ENCODE data around the gene PPM1K.

PPM1K gene

GRCh38 chr4:88217169-88217568 lies 67.2 kb downstream of the PPM1K start:
- DNase-seq (ENCODE audit: low read depth in 2 of 2), result no peak

- no peak for DNase-seq (ENCODE audit: low read depth in 2 of 2)
These were observed 68.0 kb downstream of the PPM1K start for GRCh38 chr4:88216395-88216794.

- no peak for DNase-seq (ENCODE audit: low read depth in 2 of 2)
These were observed 69.0 kb downstream of the PPM1K start for GRCh38 chr4:88215351-88215750.

- no peak for DNase-seq (ENCODE audit: low read depth in 2 of 2)
These were observed 72.2 kb downstream of the PPM1K start for GRCh38 chr4:88212253-88212561.

GRCh38 chr4:88211473-88212252 lies 72.7 kb downstream of the PPM1K start:
- peak in 1 of 2 donors; percentile 5 for DNase-seq (ENCODE audit: low read depth in 2 of 2)

GRCh38 chr4:88208156-88208555 lies 76.2 kb downstream of the PPM1K start:
- DNase-seq (ENCODE audit: low read depth in 2 of 2), result no peak

Measured in stimulated activated CD8-positive, alpha-beta memory T cell treated with anti-CD3 and anti-CD28 coated beads, Interleukin-7, amount 100 ng/mL, for 4 hours (primary cell).